HS-27A (cell line): ENCODE measurements around the gene QRSL1.
"Not testable (repeated sequence)": the region's sequence is repeated elsewhere in the genome, so short reads cannot be mapped to it uniquely, and the experiment has no call there.

ENCODE experiments used
- DNase-seq: peaks from one replicate; pipeline ENCODE4 v3.0.0-alpha.2; 2012; ENCODE audit warnings: low read depth, missing footprints

QRSL1 gene

DNA sequence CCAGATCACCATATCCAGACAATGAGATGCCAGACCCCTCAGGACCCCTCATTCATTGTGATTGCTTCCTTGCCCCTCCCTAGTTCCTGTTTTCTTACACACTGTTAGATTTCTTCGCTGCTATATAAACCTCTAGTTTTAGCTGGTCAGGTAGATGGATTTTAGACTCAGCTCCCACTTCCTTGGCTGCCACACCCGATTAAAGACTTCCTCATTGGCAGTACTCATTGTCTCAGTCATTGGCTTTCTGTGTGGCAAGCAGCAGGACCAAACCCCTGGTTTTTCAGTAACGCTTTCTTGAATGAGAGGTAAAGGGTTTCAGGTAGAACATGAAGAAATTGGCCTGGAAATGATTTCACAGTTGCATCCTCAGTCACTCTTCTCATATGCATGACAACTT lies 47.9 kb downstream of the QRSL1 start:
- DNase-seq = no peak

DNA sequence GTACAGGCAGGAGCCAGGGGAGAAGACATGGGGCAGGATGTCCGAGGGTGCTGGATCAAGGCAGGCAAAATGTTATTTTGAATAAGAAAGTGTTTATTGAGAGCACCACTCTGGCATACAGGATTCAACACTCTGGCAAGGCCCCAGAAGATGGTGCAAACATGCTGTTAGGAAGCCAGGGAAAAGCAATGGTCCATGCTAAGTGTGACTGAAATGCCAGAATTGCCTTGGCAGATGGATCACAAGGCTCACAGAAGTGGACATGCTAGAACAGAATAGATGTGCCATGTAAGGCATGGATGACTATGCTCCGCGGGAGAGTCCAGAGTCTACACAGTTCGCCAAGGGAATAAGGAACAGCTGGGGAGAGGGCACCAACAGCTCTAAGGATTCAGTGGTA lies 54.6 kb downstream of the QRSL1 start:
- no peak for DNase-seq

DNA sequence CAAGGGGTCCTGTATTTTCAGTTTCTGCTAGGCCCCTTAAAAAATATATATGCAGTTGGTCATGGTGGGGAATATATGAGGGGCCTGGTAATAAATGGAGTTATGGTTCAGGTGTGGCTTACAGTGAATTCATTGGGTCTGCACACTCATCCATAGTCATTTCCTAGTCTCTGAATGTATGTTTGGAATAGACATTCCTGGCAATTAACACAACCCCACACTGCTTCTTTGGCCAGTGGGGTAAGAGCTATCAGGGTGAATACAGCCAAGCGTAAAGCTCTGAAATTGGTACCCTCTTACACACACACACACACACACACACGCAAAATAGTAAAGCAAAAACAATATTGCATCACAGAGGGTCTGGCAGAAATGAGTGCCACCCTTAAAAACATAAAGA lies 56.5 kb downstream of the QRSL1 start:
- no peak for DNase-seq

- DNase-seq = no peak
These were observed 59.0 kb downstream of the QRSL1 start for GRCh38 chr6:106688177-106688951.

GRCh38 chr6:106692112-106692818 lies 62.9 kb downstream of the QRSL1 start:
- DNase-seq = no peak

GRCh38 chr6:106692819-106693208 lies 63.4 kb downstream of the QRSL1 start:
- DNase-seq = no peak

DNA sequence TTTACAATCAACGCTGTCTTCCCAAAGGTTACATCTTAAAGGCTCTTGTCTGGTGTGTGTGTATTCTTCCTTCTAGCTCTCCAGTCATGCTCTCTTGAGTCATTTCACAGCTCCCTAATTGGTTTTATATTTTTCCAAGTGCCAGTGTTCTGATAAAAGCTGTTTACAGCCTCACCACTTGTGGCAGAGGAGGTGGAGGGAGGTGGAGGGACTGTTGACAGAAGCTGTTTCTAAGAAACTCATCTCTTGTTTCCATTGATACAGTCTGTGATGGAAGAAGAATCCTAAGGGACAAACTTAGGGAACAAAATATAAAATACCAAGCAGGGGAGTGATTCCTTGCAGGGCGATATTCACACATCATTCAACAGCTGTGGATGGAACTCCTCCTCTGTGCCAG lies 64.0 kb downstream of the QRSL1 start:
- no peak for DNase-seq

DNA sequence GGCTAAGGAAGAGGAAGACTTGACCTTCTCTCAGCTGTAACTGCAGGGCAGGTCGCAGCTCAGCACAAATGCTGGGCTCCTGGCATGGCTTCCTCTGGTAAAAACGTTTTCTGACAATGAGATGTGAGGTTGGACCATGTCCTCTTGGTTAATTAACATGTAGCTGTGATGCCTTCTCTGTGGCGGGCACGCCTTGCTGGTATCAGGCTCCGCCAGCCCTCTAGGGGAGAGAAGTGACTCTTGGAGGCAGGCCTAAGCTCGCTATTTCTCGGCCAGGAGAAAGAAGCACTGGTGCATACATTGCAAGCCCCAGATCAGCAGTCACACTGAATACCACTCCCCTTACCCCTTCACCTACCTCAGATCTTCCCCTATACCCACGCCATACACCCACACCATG lies 65.0 kb downstream of the QRSL1 start:
- DNase-seq = no peak

- no peak for DNase-seq
These were observed 71.2 kb downstream of the QRSL1 start for GRCh38 chr6:106700581-106700980.

DNA sequence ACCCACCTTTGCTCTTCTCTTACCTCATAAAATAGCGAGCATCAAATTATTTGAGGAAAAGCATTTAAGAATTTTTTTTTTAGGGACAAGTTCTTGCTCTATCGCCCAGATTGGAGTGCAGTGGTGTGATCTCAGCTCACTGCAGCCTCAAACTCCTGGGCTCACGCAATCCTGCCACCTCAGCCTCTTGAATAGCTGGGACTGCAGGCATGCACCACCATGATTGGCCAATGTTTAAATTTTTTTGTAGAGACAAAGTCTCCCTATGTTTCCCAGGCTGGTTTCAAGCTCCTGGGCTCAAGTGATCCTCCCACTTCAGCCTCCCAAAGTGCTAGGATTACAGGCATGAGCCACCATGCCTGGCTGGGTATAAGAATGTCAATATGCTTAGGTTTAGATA lies 71.8 kb downstream of the QRSL1 start:
- not testable (repeated sequence) for DNase-seq

DNA sequence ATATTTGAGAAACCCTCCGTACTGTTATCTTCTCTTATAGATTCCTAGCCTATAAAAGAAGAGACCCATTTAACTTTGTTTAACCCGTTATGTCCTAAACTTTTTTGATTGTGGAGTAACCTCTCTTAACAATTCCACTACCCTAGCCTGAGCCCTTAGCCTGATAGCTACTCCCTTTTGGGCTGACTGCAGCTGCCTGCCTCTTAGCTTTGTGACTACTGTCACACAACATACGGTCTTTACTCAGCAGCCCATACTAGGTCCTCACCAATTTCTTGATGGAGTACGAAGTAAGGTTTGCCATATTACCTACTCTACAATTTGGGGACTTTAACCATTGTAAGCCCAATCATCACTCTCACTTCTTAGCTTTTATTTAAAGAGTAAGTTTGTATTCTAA lies 72.7 kb downstream of the QRSL1 start:
- no peak for DNase-seq

GRCh38 chr6:106702451-106703110 lies 73.2 kb downstream of the QRSL1 start:
- DNase-seq = no peak

DNA sequence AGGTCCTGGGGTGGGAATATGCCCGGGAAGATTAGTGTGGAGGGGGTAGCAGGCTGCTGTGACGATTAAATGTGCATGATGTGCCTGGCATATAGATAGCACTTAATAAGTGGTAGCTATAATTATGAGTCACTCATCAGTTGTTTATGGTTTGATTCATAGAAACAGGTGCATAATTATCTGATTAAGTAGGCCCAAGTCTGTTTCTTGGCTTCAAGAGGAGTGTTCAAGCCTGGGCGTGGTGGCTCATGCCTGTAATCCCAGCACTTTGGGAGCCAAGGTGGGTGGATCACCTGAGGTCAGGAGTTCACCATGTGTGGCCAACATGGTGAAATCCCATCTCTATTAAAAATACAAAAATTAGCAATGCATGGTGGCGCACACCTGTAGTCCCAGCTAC lies 74.9 kb downstream of the QRSL1 start:
- DNase-seq = no peak

GRCh38 chr6:106705156-106705555 lies 75.8 kb downstream of the QRSL1 start:
- DNase-seq = no peak

DNA sequence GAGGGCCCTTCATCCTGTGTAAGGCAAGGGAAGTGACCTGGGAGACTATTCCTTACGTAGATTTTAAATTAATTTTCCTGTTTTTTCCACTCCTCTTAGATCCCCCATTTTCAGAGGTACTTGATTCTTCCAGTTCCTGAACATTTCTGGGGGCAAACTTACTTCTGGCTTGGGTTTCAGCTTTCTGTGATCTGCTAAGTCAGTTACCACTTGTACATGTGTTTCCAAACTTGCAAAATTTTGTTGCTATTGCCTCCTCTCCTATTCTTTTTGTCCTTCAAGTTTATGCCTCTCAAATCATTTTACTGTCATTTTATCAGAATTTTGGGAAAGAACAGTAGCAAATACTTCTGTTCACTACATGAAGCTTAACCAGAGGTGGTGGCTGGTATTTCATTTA lies 81.2 kb downstream of the QRSL1 start:
- DNase-seq = no peak

- DNase-seq = no peak
These were observed 84.9 kb downstream of the QRSL1 start for GRCh38 chr6:106714281-106714680.

DNA sequence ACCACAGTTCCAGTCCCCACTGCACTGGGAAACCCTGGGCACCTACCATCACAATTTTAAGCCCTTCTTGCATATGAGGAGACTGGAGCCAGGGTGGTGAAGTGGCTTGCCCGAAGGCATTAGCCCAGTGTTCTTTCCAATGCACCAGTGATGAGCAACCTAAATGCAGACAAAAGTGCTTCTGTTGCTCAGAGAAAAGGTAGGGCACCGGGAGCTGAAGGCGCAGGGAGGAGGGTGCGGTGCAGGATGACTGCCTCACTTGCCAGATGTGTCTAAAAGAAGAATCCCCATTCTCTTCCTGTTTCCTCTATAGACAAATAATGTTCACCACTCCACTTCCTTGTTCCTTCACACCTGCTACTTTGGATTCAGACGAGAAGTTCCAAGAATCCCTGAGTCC lies 86.5 kb downstream of the QRSL1 start:
- no peak for DNase-seq

DNA sequence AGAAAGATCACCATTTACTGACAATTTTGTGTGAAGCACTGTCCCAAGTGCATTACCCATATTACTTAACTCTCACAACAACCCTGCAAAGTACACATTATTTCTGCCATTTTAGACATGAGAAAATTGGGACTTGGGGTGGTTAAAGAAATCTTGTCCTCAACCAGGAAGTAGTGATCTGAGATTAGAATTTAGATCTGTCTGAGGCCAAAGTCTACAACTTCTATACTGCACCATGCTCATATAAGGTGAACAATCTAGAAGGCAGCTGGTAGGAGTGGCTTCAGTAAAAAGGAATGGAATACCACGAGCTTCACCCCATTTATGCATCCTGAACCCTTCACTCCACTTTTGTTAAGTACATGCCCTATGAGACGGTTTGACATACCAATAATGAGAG lies 87.6 kb downstream of the QRSL1 start:
- no peak for DNase-seq
